HEK293 (cell line): ENCODE measurements around the gene NCCRP1.

Source experiments
- CTCF ChIP-seq: fragments of 450-650 bp; formaldehyde crosslinking; IDR thresholded peaks from 2 replicates; pipeline ENCODE4 v1.5.1; 2016; ENCODE audit warnings: missing biosample characterization, missing genetic modification characterization
- REST ChIP-seq: fragments of 450-650 bp; formaldehyde crosslinking; IDR thresholded peaks from 2 replicates; pipeline ENCODE4 v1.5.1; 2016; ENCODE audit warnings: missing biosample characterization, missing genetic modification characterization
- ZBTB26 ChIP-seq: fragments of 450-650 bp; formaldehyde crosslinking; optimal IDR thresholded peaks from 2 replicates; pipeline ENCODE3; 2016; ENCODE audit warnings: missing biosample characterization, mild to moderate bottlenecking, missing genetic modification characterization
- ZFP37 ChIP-seq: fragments of 450-650 bp; formaldehyde crosslinking; IDR thresholded peaks from 2 replicates; pipeline ENCODE4 v1.5.1; 2016; ENCODE audit warnings: missing biosample characterization, missing genetic modification characterization
- ZNF121 ChIP-seq: fragments of 450-650 bp; formaldehyde crosslinking; IDR thresholded peaks from 2 replicates; pipeline ENCODE4 v1.5.1; 2016; ENCODE audit warnings: missing biosample characterization, missing genetic modification characterization
- ZNF274 ChIP-seq, 2 experiments: fragments of 200-500 bp in 1 of 2; fragments of 450-650 bp in 1 of 2; sonication (Bioruptor generic) in 1 of 2; formaldehyde crosslinking in 1 of 2; IDR thresholded peaks; 2 replicates each; pipeline versions ENCODE4 v1.5.1 to v1.6.1; 2014 to 2016; ENCODE audit warnings: borderline replicate concordance in 1 of 2, inconsistent platforms in 1 of 2, low read length in 1 of 2, missing biosample characterization in 1 of 2, missing genetic modification characterization in 1 of 2
- ZNF561 ChIP-seq: fragments of 450-650 bp; IDR thresholded peaks from 2 replicates; pipeline ENCODE4 v1.5.1; 2018; ENCODE audit warnings: missing biosample characterization, missing genetic modification characterization, borderline replicate concordance
- ZNF639 ChIP-seq: fragments of 450-650 bp; formaldehyde crosslinking; IDR thresholded peaks from 2 replicates; pipeline ENCODE4 v1.5.1; 2016; ENCODE audit warnings: missing biosample characterization, missing genetic modification characterization

- no peak for TF ChIP-seq ZNF121 (tag by site-specific recombination)
- TF ChIP-seq ZNF561 (tag by site-specific recombination) = no peak
- no peak for TF ChIP-seq CTCF (tag by site-specific recombination)
- TF ChIP-seq ZNF274 (IDR thresholded peaks at IDR 0.05; ENCODE audit: low read length) = no peak
- TF ChIP-seq ZNF274 (tag by site-specific recombination; IDR thresholded peaks at IDR 0.05; ENCODE audit: borderline replicate concordance) = no peak
- no peak for TF ChIP-seq ZNF639
- TF ChIP-seq ZFP37 (tag by site-specific recombination) = no peak
- no peak for TF ChIP-seq ZBTB26 (tag by site-specific recombination)
- TF ChIP-seq REST (tag by site-specific recombination) = no peak
These were observed 54.3 kb downstream of the NCCRP1 start for GRCh38 chr19:39251081-39251480.
